NCI-H1105 treated with DMSO at 0.1 percent for 48 hours (cell line): ENCODE data around the gene INSRR.
A peak's percentile ranks its signal among the peaks of the same experiment; 100 is the strongest.

Source experiments
- DNase-seq: peaks from one replicate; lab custom pipeline; 2025; lab: John Stamatoyannopoulos, UW

INSRR gene

GRCh38 chr1:156804572-156805243, 54.2 kb downstream of the INSRR start:
- no peak for DNase-seq

- DNase-seq = no peak
These were observed 54.9 kb downstream of the INSRR start for GRCh38 chr1:156804026-156804425.

GRCh38 chr1:156803086-156803851, 55.6 kb downstream of the INSRR start:
- no peak for DNase-seq

GRCh38 chr1:156802421-156802935, 56.4 kb downstream of the INSRR start:
- DNase-seq = no peak

- DNase-seq = no peak
These were observed 57.4 kb downstream of the INSRR start for GRCh38 chr1:156801409-156802121.

- DNase-seq = peak; percentile 38
These were observed 61.6 kb downstream of the INSRR start for GRCh38 chr1:156797212-156797871.

- DNase-seq = no peak
These were observed 62.4 kb downstream of the INSRR start for GRCh38 chr1:156796340-156797097.

- no peak for DNase-seq
These were observed 63.1 kb downstream of the INSRR start for GRCh38 chr1:156795787-156796186.

- no peak for DNase-seq
These were observed 63.6 kb downstream of the INSRR start for GRCh38 chr1:156795374-156795733.

GRCh38 chr1:156794506-156795373, 64.2 kb downstream of the INSRR start:
- no peak for DNase-seq
